Activated T-helper 17 cell treated with anti-CD3 and anti-CD28 coated beads, Interleukin-2, amount 50 U/mL, for 72 hours (primary cell): ENCODE measurements around the gene WDCP. TPM values are rescaled to one million over a fixed set of nuclear protein-coding genes. Genes with fewer than 3 reads are reported as not detected.

Source experiments
- ATAC-seq: fragments of 150-1000 bp; cut with Tn5 transposase; replicated peaks from 2 replicates; pipeline ENCODE4 v1.10.0; 2021; ENCODE audit warnings: mild to moderate bottlenecking, moderate library complexity
- H3K27ac Mint-ChIP-seq: one replicate; pipeline ENCODE4 v1.8.0; 2022; ENCODE audit warnings: mixed read lengths
- H3K27me3 Mint-ChIP-seq: one replicate; pipeline ENCODE4 v1.8.0; 2022; ENCODE audit warnings: mixed read lengths
- H3K36me3 Mint-ChIP-seq: one replicate; pipeline ENCODE4 v1.8.0; 2022; ENCODE audit warnings: low read depth, mild to moderate bottlenecking, mixed read lengths
- H3K4me1 Mint-ChIP-seq: one replicate; pipeline ENCODE4 v1.8.0; 2022; ENCODE audit warnings: mixed read lengths
- H3K4me3 Mint-ChIP-seq: one replicate; pipeline ENCODE4 v1.8.0; 2022; ENCODE audit warnings: mild to moderate bottlenecking, mixed read lengths
- H3K9me3 Mint-ChIP-seq: one replicate; pipeline ENCODE4 v1.8.0; 2022; ENCODE audit warnings: mixed read lengths
- total RNA-seq, 2 donors: library from RNA; stranded (reverse); gene quantifications; one replicate each; pipeline ENCODE4 v1.2.3, GENCODE V29; 2022

Gene WDCP
- total RNA-seq, 2 donors from 2014 or later: 19.0 to 25.0 TPM

DNA sequence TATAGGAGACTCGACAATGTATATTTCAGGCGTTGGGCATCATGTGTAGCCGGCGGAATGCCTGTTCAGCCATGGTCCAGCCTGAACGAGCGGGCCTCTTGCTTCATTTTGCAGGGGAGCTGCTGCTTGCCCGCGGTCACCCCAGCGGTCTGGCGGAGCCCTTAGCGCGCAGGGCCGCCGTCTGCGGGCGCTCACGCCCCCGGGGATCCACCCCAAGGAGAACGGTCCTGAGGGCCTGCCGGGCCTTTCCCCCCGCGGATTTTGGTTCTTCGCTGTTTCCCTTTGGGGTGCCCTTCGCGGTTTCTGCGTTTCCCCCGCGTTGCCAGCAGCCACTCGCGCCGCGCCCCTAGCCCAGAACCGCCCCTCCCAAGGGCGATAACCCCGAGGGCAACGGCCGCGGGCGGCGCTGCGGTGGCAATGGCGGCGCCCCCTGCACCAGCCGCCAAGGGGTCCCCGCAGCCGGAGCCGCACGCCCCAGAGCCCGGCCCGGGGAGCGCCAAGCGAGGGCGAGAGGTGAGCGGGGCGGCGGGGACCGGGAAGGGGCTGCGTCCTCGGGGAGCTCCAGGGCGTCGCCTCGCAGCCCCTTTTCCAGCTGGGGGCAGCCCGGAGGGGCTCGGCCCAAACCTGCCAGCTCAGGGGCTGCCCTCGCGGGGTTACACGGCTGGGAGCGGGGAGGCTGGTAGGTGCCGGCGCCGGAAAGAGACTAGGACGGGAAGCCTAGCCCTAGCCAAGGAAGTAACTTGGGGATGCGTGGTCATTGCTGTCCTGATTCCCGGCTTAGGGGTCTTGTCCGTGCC is 37.3 kb downstream of the WDCP start, which contains the start of gene MFSD2B:
Gene MFSD2B (plus strand): TSS at position 406 of the 797 bp plus-strand sequence. CDS start 12 bp downstream, at position 418.
- Mint-ChIP-seq H3K36me3 (no peaks in the 10 kb centered on the region), H3K4me1 (no peaks in the 10 kb centered on the region), H3K27ac (no peak within 1 kb of the TSS), H3K4me3 (no peak within 1 kb of the TSS), H3K9me3 (no peaks in the 10 kb centered on the region), H3K27me3 (peaks cover 18% of the 10 kb centered on the region)
- no peak for ATAC-seq

GRCh38 chr2:24009367-24009679 is 37.9 kb downstream of the WDCP start:
- H3K4me1 Mint-ChIP-seq: no peaks in the 10 kb centered on the region
- peaks cover 18% of the 10 kb centered on the region for H3K27me3 Mint-ChIP-seq
- no peak for ATAC-seq
- no peaks in the 10 kb centered on the region for H3K36me3 Mint-ChIP-seq
- H3K9me3 Mint-ChIP-seq: no peaks in the 10 kb centered on the region
- H3K4me3 Mint-ChIP-seq: no peak overlapping the region
- no peak overlapping the region for H3K27ac Mint-ChIP-seq

DNA sequence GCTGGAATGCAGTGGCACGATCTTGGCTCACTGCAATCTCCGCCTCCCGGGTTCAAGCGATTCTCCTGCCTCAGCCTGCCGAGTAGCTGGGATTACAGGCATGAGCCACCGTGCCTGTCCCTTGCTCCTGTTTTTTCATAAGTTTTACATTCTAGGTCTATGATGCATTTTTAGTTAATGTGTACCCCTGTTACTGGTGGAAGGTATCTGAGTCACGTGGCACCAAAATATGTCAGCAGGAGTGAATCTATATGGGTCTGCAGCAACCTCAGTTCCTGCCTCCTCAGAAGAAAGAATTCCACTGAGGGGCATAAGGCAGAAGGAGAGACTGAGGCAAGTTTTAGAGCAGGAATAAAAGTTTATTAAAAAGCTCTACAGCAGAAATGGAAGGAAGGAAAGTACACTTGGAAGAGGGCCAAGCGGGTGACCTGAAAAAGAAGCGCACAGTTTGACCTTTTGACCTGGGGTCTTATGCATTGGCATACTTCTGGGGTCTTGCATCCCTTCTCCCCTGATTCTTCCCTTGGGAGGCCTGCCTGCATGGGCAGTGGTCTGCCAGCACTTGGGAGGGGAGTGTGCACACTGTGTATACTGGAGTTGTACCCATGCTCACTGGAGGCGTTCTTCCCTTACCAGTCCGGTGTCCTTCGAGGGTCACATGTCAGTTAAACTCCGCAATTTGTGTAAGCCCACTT is 38.4 kb downstream of the WDCP start:
- H3K4me3 Mint-ChIP-seq: no peak overlapping the region
- H3K36me3 Mint-ChIP-seq: no peaks in the 10 kb centered on the region
- no peaks in the 10 kb centered on the region for H3K4me1 Mint-ChIP-seq
- H3K9me3 Mint-ChIP-seq: no peaks in the 10 kb centered on the region
- no peak for ATAC-seq
- no peak overlapping the region for H3K27ac Mint-ChIP-seq
- H3K27me3 Mint-ChIP-seq: peaks cover 18% of the 10 kb centered on the region

DNA sequence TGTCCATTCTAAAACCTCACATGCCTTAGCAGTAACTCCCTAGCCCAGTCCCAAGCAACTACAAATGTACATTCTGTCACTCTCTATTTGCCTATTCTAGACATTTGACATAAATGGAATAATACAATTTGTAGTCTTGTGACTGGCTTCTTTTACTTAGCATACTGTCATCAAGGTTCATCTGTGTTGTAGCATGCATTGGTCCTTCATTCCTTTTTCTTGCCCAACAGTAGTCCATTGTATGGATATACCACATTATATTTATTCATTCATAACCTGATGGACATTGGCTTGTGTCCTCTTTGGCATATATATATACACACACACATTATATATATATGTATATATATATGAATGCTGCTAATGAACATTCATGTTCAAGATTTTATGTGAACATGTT is 39.5 kb downstream of the WDCP start:
- no peaks in the 10 kb centered on the region for H3K4me1 Mint-ChIP-seq

DNA sequence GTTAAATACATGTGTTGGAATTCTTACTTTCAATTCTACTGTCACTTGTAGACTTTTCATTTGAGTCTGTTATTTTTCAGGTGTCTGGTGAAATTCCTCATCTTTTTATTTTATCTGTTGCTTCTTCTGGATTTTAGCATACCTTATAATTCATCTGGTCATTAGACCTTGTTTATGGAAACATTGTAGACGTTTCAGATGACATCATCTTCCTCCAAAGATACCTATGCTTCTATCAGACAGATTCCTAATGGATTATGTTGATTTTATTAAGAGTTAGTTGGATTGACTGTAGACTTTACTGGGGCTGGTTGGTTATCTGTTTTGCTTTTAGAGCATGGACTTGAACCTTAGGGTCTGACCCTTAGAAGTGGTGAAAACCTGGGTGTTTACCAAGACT is 52.6 kb downstream of the WDCP start:
- Mint-ChIP-seq H3K27me3 (no peaks in the 10 kb centered on the region), H3K4me1 (no peaks in the 10 kb centered on the region), H3K9me3 (no peaks in the 10 kb centered on the region), H3K4me3 (no peak overlapping the region), H3K36me3 (peaks cover 6% of the 10 kb centered on the region), H3K27ac (no peak overlapping the region)
- no peak for ATAC-seq

More for the DNA sequence above, 39.5 kb downstream of the WDCP start:
- Mint-ChIP-seq H3K27ac (no peak overlapping the region), H3K36me3 (no peaks in the 10 kb centered on the region), H3K4me3 (no peak overlapping the region), H3K9me3 (no peaks in the 10 kb centered on the region), H3K27me3 (peaks cover 14% of the 10 kb centered on the region)
- no peak for ATAC-seq

GRCh38 chr2:23993736-23994269 is 53.4 kb downstream of the WDCP start:
- Mint-ChIP-seq H3K27ac (no peak overlapping the region), H3K36me3 (peaks cover 2% of the 10 kb centered on the region)

GRCh38 chr2:23992931-23993330 is 54.3 kb downstream of the WDCP start:
- H3K27me3 Mint-ChIP-seq: no peaks in the 10 kb centered on the region
- H3K4me3 Mint-ChIP-seq: no peak overlapping the region
- H3K27ac Mint-ChIP-seq: no peak overlapping the region
- ATAC-seq: no peak
- H3K9me3 Mint-ChIP-seq: no peaks in the 10 kb centered on the region
- H3K36me3 Mint-ChIP-seq: no peaks in the 10 kb centered on the region
- H3K4me1 Mint-ChIP-seq: no peaks in the 10 kb centered on the region

More at GRCh38 chr2:23993736-23994269, 53.4 kb downstream of the WDCP start:
- Mint-ChIP-seq H3K4me1 (no peaks in the 10 kb centered on the region), H3K9me3 (no peaks in the 10 kb centered on the region), H3K4me3 (no peak overlapping the region), H3K27me3 (no peaks in the 10 kb centered on the region)
- no peak for ATAC-seq

DNA sequence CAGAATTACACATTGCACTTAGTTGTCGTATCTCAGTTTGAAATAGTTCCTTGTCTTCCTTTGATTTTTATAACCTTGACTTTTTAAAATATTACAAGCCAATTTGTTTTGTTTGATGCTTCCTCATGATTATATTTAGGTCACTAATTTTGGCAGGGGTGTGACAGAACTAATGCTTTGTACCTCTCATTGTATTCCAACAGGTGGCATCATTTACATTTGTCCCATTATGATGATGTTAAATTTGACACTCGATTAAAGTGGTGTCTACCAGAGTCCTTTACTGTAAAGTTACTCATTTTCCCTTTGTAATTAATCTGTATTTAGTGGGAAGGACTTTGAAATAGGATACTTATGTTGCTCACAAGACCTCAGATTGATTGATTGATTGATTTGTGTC is 58.8 kb downstream of the WDCP start:
- H3K9me3 Mint-ChIP-seq: no peaks in the 10 kb centered on the region
- no peak overlapping the region for H3K4me3 Mint-ChIP-seq
- no peaks in the 10 kb centered on the region for H3K4me1 Mint-ChIP-seq
- no peak for ATAC-seq
- H3K27ac Mint-ChIP-seq: no peak overlapping the region
- peaks cover 18% of the 10 kb centered on the region for H3K36me3 Mint-ChIP-seq
- H3K27me3 Mint-ChIP-seq: no peaks in the 10 kb centered on the region

Other genes with a start within 250 kb of the WDCP start
- 10 to 100 TPM; 11.6 to 12.4 TPM for gene ATAD2B, start 120.3 kb downstream of the WDCP start, total RNA-seq
- gene UBXN2A, start 106.9 kb downstream of the WDCP start, total RNA-seq: 10 to 100 TPM in 1 of 2 donors, 1 to 10 TPM in 1; 9.7 to 12.2 TPM
- gene MFSD2B, start 37.3 kb downstream of the WDCP start, total RNA-seq: not detected
- gene FKBP1B, start 2.4 kb upstream of the WDCP start, total RNA-seq: 1 to 10 TPM; 1.2 to 1.8 TPM
- 100 to 1,000 TPM; 121 to 146 TPM for gene SF3B6, start 28.9 kb upstream of the WDCP start, total RNA-seq
- gene TP53I3, start 37.4 kb upstream of the WDCP start, total RNA-seq: 1 to 10 TPM; 2.7 to 3.0 TPM
- gene PFN4, start 75.9 kb upstream of the WDCP start, total RNA-seq: under 1 TPM in 1 of 2 donors, not detected in 1; 0.82 TPM
- 10 to 100 TPM in 1 of 2 donors, 1 to 10 TPM in 1; 7.0 to 15.6 TPM for gene FAM228B, start 76.1 kb upstream of the WDCP start, total RNA-seq
- under 1 TPM in 1 of 2 donors, not detected in 1; 0.48 TPM for gene FAM228A, start 127.7 kb upstream of the WDCP start, total RNA-seq